ENCODE measurements around the gene BANF2. TPM values are rescaled to one million over a fixed set of nuclear protein-coding genes. Genes with fewer than 3 reads are reported as not detected.

Gene BANF2
- total and polyA plus RNA-seq, 2 experiments from 2014 or later: not detected

DNA sequence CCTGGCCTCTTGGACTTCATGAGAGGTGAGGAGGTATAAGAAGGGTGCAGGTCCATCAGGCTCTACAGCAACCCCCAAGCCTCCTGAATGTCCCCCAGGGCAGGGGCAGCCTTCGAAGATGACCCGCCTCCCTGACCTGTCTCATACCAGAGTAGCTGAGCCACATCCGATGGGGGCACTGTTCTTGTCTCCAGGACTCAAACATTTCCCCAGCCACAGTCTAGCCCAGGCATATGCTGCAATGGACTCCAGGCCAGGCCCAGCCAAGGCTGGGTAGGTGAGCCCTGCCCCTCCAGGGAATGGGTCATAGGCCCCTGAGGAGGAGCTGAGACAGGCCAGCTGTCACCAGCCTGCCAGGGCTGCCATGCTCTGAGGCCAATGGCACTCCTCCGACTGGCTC, 65.3 kb downstream of the BANF2 start:
- Histone ChIP-seq H2AFZ (no peak overlapping the region), H3K9me2 (ENCODE audit: insufficient read depth) (no peaks in the 10 kb centered on the region), H3K36me3 (ENCODE audit: insufficient read depth) (no peaks in the 10 kb centered on the region), H3K4me1 (ENCODE audit: insufficient read depth) (peaks cover 17% of the 10 kb centered on the region), H4K20me1 (replicated peaks; ENCODE audit: insufficient read depth) (no peaks in the 10 kb centered on the region), H3K79me2 (replicated peaks; ENCODE audit: insufficient read depth) (no peaks in the 10 kb centered on the region), H3K4me2 (no peak overlapping the region), H3K27me3 (ENCODE audit: insufficient read depth) (no peaks in the 10 kb centered on the region), H3F3A (replicated peaks; ENCODE audit: low read depth) (no peaks in the 10 kb centered on the region), H3K27ac (ENCODE audit: low read depth) (no peak overlapping the region), H3K4me3 (no peak overlapping the region)
- H3K4me3 Mint-ChIP-seq: no peak overlapping the region
- H3K27me3 Mint-ChIP-seq (ENCODE audit: insufficient read depth, low read depth, poor library complexity): peaks cover 7% of the 10 kb centered on the region
- H3K27ac Mint-ChIP-seq: no peak overlapping the region
- ATAC-seq (no peak), DNase-seq (ENCODE audit: low spot score) (no peak)
- H3K9me3 Mint-ChIP-seq: no peaks in the 10 kb centered on the region; the same call in 2 of the 3 replicates
- H3K36me3 Mint-ChIP-seq (ENCODE audit: low read depth): no peaks in the 10 kb centered on the region; the same call in 2 of the 3 replicates
- TF ChIP-seq ZNF331 (CRISPR knock-in tag; IDR thresholded peaks at IDR 0.05; ENCODE audit: low read depth) (no peak), NANOG (IDR thresholded peaks at IDR 0.05; ENCODE audit: borderline replicate concordance) (no peak), POLR2AphosphoS5 (IDR thresholded peaks at IDR 0.05; ENCODE audit: low read depth) (no peak), EZH2 (IDR thresholded peaks at IDR 0.05; ENCODE audit: low read depth, unreplicated experiment) (no peak), EZH2phosphoT487 (IDR thresholded peaks at IDR 0.05; ENCODE audit: unreplicated experiment) (no peak), STAT1 (IDR thresholded peaks at IDR 0.05; ENCODE audit: unreplicated experiment) (no peak), CREB1 (CRISPR knock-in tag; IDR thresholded peaks at IDR 0.05; ENCODE audit: low read depth) (no peak), ZNF114 (CRISPR knock-in tag; IDR thresholded peaks at IDR 0.05) (no peak), JUNB (IDR thresholded peaks at IDR 0.05; ENCODE audit: unreplicated experiment) (no peak)
- TF ChIP-seq, protein P1, sequence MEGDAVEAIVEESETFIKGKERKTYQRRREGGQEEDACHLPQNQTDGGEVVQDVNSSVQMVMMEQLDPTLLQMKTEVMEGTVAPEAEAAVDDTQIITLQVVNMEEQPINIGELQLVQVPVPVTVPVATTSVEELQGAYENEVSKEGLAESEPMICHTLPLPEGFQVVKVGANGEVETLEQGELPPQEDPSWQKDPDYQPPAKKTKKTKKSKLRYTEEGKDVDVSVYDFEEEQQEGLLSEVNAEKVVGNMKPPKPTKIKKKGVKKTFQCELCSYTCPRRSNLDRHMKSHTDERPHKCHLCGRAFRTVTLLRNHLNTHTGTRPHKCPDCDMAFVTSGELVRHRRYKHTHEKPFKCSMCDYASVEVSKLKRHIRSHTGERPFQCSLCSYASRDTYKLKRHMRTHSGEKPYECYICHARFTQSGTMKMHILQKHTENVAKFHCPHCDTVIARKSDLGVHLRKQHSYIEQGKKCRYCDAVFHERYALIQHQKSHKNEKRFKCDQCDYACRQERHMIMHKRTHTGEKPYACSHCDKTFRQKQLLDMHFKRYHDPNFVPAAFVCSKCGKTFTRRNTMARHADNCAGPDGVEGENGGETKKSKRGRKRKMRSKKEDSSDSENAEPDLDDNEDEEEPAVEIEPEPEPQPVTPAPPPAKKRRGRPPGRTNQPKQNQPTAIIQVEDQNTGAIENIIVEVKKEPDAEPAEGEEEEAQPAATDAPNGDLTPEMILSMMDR (conservative IDR thresholded peaks at IDR 0.05; ENCODE audit: low read depth in 2 of 2): no peak
- TF ChIP-seq, protein P2, sequence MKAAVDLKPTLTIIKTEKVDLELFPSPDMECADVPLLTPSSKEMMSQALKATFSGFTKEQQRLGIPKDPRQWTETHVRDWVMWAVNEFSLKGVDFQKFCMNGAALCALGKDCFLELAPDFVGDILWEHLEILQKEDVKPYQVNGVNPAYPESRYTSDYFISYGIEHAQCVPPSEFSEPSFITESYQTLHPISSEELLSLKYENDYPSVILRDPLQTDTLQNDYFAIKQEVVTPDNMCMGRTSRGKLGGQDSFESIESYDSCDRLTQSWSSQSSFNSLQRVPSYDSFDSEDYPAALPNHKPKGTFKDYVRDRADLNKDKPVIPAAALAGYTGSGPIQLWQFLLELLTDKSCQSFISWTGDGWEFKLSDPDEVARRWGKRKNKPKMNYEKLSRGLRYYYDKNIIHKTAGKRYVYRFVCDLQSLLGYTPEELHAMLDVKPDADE (IDR thresholded peaks at IDR 0.05): no peak
- TF ChIP-seq, protein P3, sequence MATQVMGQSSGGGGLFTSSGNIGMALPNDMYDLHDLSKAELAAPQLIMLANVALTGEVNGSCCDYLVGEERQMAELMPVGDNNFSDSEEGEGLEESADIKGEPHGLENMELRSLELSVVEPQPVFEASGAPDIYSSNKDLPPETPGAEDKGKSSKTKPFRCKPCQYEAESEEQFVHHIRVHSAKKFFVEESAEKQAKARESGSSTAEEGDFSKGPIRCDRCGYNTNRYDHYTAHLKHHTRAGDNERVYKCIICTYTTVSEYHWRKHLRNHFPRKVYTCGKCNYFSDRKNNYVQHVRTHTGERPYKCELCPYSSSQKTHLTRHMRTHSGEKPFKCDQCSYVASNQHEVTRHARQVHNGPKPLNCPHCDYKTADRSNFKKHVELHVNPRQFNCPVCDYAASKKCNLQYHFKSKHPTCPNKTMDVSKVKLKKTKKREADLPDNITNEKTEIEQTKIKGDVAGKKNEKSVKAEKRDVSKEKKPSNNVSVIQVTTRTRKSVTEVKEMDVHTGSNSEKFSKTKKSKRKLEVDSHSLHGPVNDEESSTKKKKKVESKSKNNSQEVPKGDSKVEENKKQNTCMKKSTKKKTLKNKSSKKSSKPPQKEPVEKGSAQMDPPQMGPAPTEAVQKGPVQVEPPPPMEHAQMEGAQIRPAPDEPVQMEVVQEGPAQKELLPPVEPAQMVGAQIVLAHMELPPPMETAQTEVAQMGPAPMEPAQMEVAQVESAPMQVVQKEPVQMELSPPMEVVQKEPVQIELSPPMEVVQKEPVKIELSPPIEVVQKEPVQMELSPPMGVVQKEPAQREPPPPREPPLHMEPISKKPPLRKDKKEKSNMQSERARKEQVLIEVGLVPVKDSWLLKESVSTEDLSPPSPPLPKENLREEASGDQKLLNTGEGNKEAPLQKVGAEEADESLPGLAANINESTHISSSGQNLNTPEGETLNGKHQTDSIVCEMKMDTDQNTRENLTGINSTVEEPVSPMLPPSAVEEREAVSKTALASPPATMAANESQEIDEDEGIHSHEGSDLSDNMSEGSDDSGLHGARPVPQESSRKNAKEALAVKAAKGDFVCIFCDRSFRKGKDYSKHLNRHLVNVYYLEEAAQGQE (IDR thresholded peaks at IDR 0.05; ENCODE audit: unreplicated experiment): no peak
- TF ChIP-seq, protein P4, sequence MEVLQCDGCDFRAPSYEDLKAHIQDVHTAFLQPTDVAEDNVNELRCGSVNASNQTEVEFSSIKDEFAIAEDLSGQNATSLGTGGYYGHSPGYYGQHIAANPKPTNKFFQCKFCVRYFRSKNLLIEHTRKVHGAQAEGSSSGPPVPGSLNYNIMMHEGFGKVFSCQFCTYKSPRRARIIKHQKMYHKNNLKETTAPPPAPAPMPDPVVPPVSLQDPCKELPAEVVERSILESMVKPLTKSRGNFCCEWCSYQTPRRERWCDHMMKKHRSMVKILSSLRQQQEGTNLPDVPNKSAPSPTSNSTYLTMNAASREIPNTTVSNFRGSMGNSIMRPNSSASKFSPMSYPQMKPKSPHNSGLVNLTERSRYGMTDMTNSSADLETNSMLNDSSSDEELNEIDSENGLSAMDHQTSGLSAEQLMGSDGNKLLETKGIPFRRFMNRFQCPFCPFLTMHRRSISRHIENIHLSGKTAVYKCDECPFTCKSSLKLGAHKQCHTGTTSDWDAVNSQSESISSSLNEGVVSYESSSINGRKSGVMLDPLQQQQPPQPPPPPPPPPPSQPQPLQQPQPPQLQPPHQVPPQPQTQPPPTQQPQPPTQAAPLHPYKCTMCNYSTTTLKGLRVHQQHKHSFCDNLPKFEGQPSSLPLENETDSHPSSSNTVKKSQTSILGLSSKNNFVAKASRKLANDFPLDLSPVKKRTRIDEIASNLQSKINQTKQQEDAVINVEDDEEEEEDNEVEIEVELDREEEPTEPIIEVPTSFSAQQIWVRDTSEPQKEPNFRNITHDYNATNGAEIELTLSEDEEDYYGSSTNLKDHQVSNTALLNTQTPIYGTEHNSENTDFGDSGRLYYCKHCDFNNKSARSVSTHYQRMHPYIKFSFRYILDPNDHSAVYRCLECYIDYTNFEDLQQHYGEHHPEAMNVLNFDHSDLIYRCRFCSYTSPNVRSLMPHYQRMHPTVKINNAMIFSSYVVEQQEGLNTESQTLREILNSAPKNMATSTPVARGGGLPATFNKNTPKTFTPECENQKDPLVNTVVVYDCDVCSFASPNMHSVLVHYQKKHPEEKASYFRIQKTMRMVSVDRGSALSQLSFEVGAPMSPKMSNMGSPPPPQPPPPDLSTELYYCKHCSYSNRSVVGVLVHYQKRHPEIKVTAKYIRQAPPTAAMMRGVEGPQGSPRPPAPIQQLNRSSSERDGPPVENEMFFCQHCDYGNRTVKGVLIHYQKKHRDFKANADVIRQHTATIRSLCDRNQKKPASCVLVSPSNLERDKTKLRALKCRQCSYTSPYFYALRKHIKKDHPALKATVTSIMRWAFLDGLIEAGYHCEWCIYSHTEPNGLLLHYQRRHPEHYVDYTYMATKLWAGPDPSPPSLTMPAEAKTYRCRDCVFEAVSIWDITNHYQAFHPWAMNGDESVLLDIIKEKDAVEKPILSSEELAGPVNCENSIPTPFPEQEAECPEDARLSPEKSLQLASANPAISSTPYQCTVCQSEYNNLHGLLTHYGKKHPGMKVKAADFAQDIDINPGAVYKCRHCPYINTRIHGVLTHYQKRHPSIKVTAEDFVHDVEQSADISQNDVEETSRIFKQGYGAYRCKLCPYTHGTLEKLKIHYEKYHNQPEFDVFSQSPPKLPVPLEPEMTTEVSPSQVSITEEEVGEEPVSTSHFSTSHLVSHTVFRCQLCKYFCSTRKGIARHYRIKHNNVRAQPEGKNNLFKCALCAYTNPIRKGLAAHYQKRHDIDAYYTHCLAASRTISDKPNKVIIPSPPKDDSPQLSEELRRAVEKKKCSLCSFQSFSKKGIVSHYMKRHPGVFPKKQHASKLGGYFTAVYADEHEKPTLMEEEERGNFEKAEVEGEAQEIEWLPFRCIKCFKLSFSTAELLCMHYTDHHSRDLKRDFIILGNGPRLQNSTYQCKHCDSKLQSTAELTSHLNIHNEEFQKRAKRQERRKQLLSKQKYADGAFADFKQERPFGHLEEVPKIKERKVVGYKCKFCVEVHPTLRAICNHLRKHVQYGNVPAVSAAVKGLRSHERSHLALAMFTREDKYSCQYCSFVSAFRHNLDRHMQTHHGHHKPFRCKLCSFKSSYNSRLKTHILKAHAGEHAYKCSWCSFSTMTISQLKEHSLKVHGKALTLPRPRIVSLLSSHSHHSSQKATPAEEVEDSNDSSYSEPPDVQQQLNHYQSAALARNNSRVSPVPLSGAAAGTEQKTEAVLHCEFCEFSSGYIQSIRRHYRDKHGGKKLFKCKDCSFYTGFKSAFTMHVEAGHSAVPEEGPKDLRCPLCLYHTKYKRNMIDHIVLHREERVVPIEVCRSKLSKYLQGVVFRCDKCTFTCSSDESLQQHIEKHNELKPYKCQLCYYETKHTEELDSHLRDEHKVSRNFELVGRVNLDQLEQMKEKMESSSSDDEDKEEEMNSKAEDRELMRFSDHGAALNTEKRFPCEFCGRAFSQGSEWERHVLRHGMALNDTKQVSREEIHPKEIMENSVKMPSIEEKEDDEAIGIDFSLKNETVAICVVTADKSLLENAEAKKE (CRISPR knock-in tag; IDR thresholded peaks at IDR 0.05): no peak
- peaks cover 16% of the 10 kb centered on the region for H3K4me1 Mint-ChIP-seq
